ENCODE data around the gene NFATC1.

Gene NFATC1

GRCh38 chr18:79542213-79542612, 146.5 kb downstream of the NFATC1 start:
- Histone ChIP-seq H3K4me3 (ENCODE audit: low read length) (no peak overlapping the region), H3K9me3 (ENCODE audit: control insufficient read depth, insufficient read depth, low read length) (no peaks in the 10 kb centered on the region), H3K9me2 (replicated peaks; ENCODE audit: control insufficient read depth, low read length) (no peaks in the 10 kb centered on the region), H3F3A (ENCODE audit: control insufficient read depth, insufficient read depth) (no peaks in the 10 kb centered on the region), H3K4me2 (ENCODE audit: low read length) (no peak overlapping the region), H3K27ac (ENCODE audit: low read depth, low read length) (no peak overlapping the region), H3K36me3 (ENCODE audit: control insufficient read depth, low read length) (no peaks in the 10 kb centered on the region), H4K20me1 (ENCODE audit: control insufficient read depth, insufficient read depth, low read depth, low read length) (no peaks in the 10 kb centered on the region), H3K79me2 (ENCODE audit: control insufficient read depth, low read length) (no peaks in the 10 kb centered on the region), H3K27me3 (ENCODE audit: control insufficient read depth, low read length) (no peaks in the 10 kb centered on the region), H3K4me1 (ENCODE audit: control insufficient read depth, low read length) (no peaks in the 10 kb centered on the region)
- TF ChIP-seq, protein P1, sequence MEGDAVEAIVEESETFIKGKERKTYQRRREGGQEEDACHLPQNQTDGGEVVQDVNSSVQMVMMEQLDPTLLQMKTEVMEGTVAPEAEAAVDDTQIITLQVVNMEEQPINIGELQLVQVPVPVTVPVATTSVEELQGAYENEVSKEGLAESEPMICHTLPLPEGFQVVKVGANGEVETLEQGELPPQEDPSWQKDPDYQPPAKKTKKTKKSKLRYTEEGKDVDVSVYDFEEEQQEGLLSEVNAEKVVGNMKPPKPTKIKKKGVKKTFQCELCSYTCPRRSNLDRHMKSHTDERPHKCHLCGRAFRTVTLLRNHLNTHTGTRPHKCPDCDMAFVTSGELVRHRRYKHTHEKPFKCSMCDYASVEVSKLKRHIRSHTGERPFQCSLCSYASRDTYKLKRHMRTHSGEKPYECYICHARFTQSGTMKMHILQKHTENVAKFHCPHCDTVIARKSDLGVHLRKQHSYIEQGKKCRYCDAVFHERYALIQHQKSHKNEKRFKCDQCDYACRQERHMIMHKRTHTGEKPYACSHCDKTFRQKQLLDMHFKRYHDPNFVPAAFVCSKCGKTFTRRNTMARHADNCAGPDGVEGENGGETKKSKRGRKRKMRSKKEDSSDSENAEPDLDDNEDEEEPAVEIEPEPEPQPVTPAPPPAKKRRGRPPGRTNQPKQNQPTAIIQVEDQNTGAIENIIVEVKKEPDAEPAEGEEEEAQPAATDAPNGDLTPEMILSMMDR (IDR thresholded peaks at IDR 0.05; ENCODE audit: low read depth, low read length, poor library complexity, severe bottlenecking): no peak
- no peak for TF ChIP-seq EZH2phosphoT487 (IDR thresholded peaks at IDR 0.05; ENCODE audit: borderline replicate concordance, low read length)

- Histone ChIP-seq H3K9me2 (replicated peaks; ENCODE audit: control insufficient read depth, low read length) (no peaks in the 10 kb centered on the region), H4K20me1 (ENCODE audit: control insufficient read depth, insufficient read depth, low read depth, low read length) (no peaks in the 10 kb centered on the region), H3K36me3 (ENCODE audit: control insufficient read depth, low read length) (no peaks in the 10 kb centered on the region), H3K27ac (ENCODE audit: low read depth, low read length) (no peak overlapping the region), H3K9me3 (ENCODE audit: control insufficient read depth, insufficient read depth, low read length) (no peaks in the 10 kb centered on the region), H3K4me1 (ENCODE audit: control insufficient read depth, low read length) (no peaks in the 10 kb centered on the region), H3K4me2 (ENCODE audit: low read length) (no peak overlapping the region), H3F3A (ENCODE audit: control insufficient read depth, insufficient read depth) (no peaks in the 10 kb centered on the region), H3K79me2 (ENCODE audit: control insufficient read depth, low read length) (no peaks in the 10 kb centered on the region), H3K27me3 (ENCODE audit: control insufficient read depth, low read length) (no peaks in the 10 kb centered on the region), H3K4me3 (ENCODE audit: low read length) (no peak overlapping the region)
- TF ChIP-seq, protein P1 (IDR thresholded peaks at IDR 0.05; ENCODE audit: low read depth, low read length, poor library complexity, severe bottlenecking): no peak
- TF ChIP-seq EZH2phosphoT487 (IDR thresholded peaks at IDR 0.05; ENCODE audit: borderline replicate concordance, low read length): no peak
Observed at GRCh38 chr18:79542876-79543750, 147.4 kb downstream of the NFATC1 start.

DNA sequence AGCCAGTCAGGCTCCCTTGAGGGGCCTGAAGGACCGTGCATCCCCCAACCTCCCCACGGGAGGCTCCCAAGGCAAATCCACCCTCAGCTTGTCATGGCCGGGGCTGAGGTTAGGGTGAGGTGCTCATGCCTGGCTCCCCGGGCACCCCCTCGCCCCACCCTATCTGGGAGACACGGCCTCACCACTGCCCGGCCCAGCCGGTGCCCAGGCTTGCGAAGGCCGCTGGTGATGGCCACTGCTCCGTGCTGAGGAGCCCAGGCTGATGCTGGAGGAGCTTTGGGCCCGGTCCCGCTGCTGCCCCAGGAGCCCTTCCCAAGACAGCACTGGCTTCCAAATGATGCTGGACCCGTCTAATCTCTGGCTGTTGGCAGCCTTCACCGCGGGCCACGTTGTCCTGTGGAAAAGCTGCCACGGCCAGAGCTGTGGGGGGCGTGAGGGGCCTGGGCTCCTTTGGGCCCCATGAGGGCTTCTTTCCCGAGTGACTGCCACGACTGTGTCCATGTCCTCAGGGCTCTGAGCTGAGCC, 148.2 kb downstream of the NFATC1 start:
- Histone ChIP-seq H3K27me3 (ENCODE audit: control insufficient read depth, low read length) (no peaks in the 10 kb centered on the region), H3K79me2 (ENCODE audit: control insufficient read depth, low read length) (no peaks in the 10 kb centered on the region), H3K36me3 (ENCODE audit: control insufficient read depth, low read length) (no peaks in the 10 kb centered on the region), H3K27ac (ENCODE audit: low read depth, low read length) (no peak overlapping the region), H4K20me1 (ENCODE audit: control insufficient read depth, insufficient read depth, low read depth, low read length) (no peaks in the 10 kb centered on the region), H3K9me2 (replicated peaks; ENCODE audit: control insufficient read depth, low read length) (no peaks in the 10 kb centered on the region), H3K4me1 (ENCODE audit: control insufficient read depth, low read length) (no peaks in the 10 kb centered on the region), H3F3A (ENCODE audit: control insufficient read depth, insufficient read depth) (no peaks in the 10 kb centered on the region), H3K4me2 (ENCODE audit: low read length) (no peak overlapping the region), H3K4me3 (ENCODE audit: low read length) (no peak overlapping the region), H3K9me3 (ENCODE audit: control insufficient read depth, insufficient read depth, low read length) (no peaks in the 10 kb centered on the region)
- TF ChIP-seq, protein P1 (IDR thresholded peaks at IDR 0.05; ENCODE audit: low read depth, low read length, poor library complexity, severe bottlenecking): no peak
- no peak for TF ChIP-seq EZH2phosphoT487 (IDR thresholded peaks at IDR 0.05; ENCODE audit: borderline replicate concordance, low read length)
